Measurements from ENCODE around the gene TANC1. TPM values are rescaled to one million over a fixed set of nuclear protein-coding genes. Genes with fewer than 3 reads are reported as not detected.

Gene TANC1
- total RNA-seq, 4 donors from 2014 or later = 34.5 to 125 (median 47.0) TPM

DNA sequence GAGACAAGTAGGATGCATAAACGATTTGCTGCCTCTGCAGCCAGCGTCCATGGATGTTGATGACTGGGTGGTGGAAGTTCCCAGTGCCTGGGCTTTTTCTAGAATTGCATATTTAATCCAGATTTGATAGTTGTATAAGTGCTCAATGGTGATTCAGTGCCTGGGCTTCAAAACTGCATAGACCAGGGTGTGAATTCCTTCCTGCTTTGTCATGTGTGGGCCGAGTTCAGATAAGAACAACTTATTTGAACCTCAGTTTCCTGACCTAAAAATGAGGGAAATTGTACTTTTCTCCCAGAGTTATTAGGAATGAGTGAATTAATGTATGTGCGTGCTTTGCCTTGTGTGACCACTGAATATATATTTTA lies 163.5 kb downstream of the TANC1 start:
- Histone ChIP-seq H3K36me3 (no peaks in the 10 kb centered on the region), H3K27ac (peak overlapping the region; percentile 37 to 55 (median 42)), H3K4me1 (peaks cover 11 to 42% (median 21%) of the 10 kb centered on the region in 4 donors), H3K4me3 (no peak overlapping the region), H3K9me3 (no peaks in the 10 kb centered on the region), H3K27me3 (no peaks in the 10 kb centered on the region)
- intact Hi-C loops (cut with DNase I; ENCODE audit: low total_unique reads) (no loop called here), in situ Hi-C loops (cut with MboI; ENCODE audit: low pct_ligation_motif_present in 1 of 4, low pct_unique_long_range_greater_than_20kb in 1 of 4, low sequenced_read_pairs in 3 of 4) (no loop called here)
- TF ChIP-seq POLR2AphosphoS5 (IDR thresholded peaks at IDR 0.05) = no peak
- no peak for DNase-seq
- WGBS, 2 donors (ENCODE audit: low coverage in 1 of 2) = 30 to 39% methylated on average over 4 of the region's 4 CpGs

DNA sequence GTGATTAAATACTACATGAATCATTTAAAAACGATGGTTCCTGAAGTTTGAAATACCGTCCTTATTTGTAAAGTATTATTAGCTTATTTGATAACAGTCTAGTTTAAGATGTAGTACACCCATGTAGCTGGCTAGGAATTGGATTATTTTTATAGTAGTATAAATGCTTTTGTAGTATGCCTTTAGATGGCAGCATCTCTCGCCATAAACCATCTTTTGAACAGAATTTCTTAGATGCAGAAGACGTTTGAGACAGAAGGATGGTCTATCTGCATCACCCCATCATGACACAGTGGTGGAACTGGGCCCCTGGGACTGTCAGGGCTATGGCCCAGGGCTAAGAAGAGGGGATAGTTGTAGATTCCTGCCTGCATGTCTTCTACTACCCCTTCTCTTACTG lies 165.4 kb downstream of the TANC1 start:
- Histone ChIP-seq H3K9me3 (no peaks in the 10 kb centered on the region), H3K27ac (no peak overlapping the region), H3K27me3 (no peaks in the 10 kb centered on the region), H3K36me3 (no peaks in the 10 kb centered on the region), H3K4me3 (no peak overlapping the region), H3K4me1 (peaks cover 11 to 57% (median 27%) of the 10 kb centered on the region in 4 donors)
- in situ Hi-C loops (cut with MboI; ENCODE audit: low pct_ligation_motif_present in 1 of 4, low pct_unique_long_range_greater_than_20kb in 1 of 4, low sequenced_read_pairs in 3 of 4) (no loop called here), intact Hi-C loops (cut with DNase I; ENCODE audit: low total_unique reads) (no loop called here)
- TF ChIP-seq, protein P1, sequence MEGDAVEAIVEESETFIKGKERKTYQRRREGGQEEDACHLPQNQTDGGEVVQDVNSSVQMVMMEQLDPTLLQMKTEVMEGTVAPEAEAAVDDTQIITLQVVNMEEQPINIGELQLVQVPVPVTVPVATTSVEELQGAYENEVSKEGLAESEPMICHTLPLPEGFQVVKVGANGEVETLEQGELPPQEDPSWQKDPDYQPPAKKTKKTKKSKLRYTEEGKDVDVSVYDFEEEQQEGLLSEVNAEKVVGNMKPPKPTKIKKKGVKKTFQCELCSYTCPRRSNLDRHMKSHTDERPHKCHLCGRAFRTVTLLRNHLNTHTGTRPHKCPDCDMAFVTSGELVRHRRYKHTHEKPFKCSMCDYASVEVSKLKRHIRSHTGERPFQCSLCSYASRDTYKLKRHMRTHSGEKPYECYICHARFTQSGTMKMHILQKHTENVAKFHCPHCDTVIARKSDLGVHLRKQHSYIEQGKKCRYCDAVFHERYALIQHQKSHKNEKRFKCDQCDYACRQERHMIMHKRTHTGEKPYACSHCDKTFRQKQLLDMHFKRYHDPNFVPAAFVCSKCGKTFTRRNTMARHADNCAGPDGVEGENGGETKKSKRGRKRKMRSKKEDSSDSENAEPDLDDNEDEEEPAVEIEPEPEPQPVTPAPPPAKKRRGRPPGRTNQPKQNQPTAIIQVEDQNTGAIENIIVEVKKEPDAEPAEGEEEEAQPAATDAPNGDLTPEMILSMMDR (IDR thresholded peaks at IDR 0.05) = peak in 1 of 5 experiments; percentile 7
- no peak for TF ChIP-seq EP300 (IDR thresholded peaks at IDR 0.05; ENCODE audit: low read depth)
- WGBS, 2 donors (ENCODE audit: low coverage in 1 of 2) = 58 to 64% methylated on average over 4 of the region's 4 CpGs
- DNase-seq = no peak

DNA sequence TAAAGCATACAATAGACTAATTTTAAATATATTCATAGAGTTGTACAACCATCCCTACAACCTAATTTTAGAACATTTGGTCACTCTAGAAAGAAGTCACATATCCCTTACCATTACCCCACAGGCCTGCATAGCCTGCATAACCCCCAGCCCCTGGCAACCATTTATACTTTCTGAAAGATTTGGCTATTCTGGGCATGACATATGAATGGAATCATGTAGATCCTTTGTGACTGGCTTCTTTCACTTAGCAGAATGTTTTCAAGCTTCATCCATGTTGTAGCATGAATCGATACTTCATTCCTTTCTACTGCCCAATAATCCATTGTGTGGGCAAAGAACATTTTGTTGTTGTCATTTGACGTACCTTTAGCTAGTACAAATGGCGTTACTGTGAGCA lies 166.5 kb downstream of the TANC1 start:
- Histone ChIP-seq H3K27me3 (no peaks in the 10 kb centered on the region), H3K36me3 (no peaks in the 10 kb centered on the region), H3K4me1 (peaks cover 11 to 51% (median 27%) of the 10 kb centered on the region in 4 donors), H3K4me3 (no peak overlapping the region), H3K9me3 (no peaks in the 10 kb centered on the region), H3K27ac (peak overlapping the region; percentile 45 to 70 (median 58))
- 83 to 90% methylated on average over 1 to 3 of the region's 3 CpGs for WGBS, 2 donors (ENCODE audit: low coverage in 1 of 2)
- in situ Hi-C loops (cut with MboI; ENCODE audit: low pct_ligation_motif_present in 1 of 4, low pct_unique_long_range_greater_than_20kb in 1 of 4, low sequenced_read_pairs in 3 of 4) = no loop called here
- intact Hi-C loops (cut with DNase I; ENCODE audit: low total_unique reads) = no loop called here
- no peak for DNase-seq
- TF ChIP-seq POLR2A (IDR thresholded peaks at IDR 0.05) (no peak), POLR2AphosphoS5 (IDR thresholded peaks at IDR 0.05) (no peak), EP300 (IDR thresholded peaks at IDR 0.05; ENCODE audit: low read depth) (no peak)
- TF ChIP-seq, protein P1 (IDR thresholded peaks at IDR 0.05) = no peak

DNA sequence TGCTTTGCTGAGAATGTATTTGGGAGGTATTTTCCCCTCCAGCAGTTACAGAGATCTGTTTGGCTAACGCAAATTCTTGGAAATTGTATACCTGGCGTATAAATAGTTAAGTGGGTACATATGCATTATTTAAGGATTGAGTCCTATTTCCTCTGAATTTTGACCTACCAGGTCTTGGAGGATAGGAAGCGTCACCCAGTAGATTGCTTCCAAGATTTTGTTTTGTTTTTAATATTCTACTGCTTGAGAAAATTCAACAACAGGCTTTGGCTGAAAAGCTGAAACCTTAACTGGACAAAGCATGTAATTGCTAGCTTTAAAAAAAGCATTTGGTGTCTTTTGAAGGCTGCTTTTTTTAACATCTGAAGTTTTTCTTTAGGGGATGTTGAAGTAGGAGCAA lies 168.0 kb downstream of the TANC1 start:
- DNase-seq = no peak
- in situ Hi-C loops (cut with MboI; ENCODE audit: low pct_ligation_motif_present in 1 of 4, low pct_unique_long_range_greater_than_20kb in 1 of 4, low sequenced_read_pairs in 3 of 4) (no loop called here), intact Hi-C loops (cut with DNase I; ENCODE audit: low total_unique reads) (no loop called here)
- peak overlapping the region in 3 of 4 donors; percentile 48 to 70 (median 69) for H3K27ac ChIP-seq
- H3K9me3 ChIP-seq = no peaks in the 10 kb centered on the region
- TF ChIP-seq, protein P1 (IDR thresholded peaks at IDR 0.05) = no peak
- TF ChIP-seq EP300 (IDR thresholded peaks at IDR 0.05; ENCODE audit: low read depth) (no peak), POLR2A (IDR thresholded peaks at IDR 0.05) (no peak), POLR2AphosphoS5 (IDR thresholded peaks at IDR 0.05) (no peak)
- peaks cover 9 to 47% (median 20%) of the 10 kb centered on the region in 4 donors for H3K4me1 ChIP-seq
- 58 to 75% methylated on average over 3 of the region's 3 CpGs for WGBS, 2 donors (ENCODE audit: low coverage in 1 of 2)
- no peaks in the 10 kb centered on the region for H3K27me3 ChIP-seq
- no peak overlapping the region for H3K4me3 ChIP-seq
- H3K36me3 ChIP-seq = no peaks in the 10 kb centered on the region

Data from transverse colon (tissue), 4 donors.